GM23338 (cell line): ENCODE data around the gene CCRL2. TPM values are rescaled to one million over a fixed set of nuclear protein-coding genes. Genes with fewer than 3 reads are reported as not detected.

Source experiments
- ATAC-seq: fragments of 200-7000 bp; cut with Tn5 transposase; 3 replicates; pipeline ENCODE4 v1.9.1; 2020
- DNase-seq: peaks from one replicate; pipeline ENCODE4 v3.0.0-alpha.2; 2015; ENCODE audit warnings: low spot score
- H2AFZ ChIP-seq: fragments of 200-600 bp; sonication (generic); 2 replicates; pipeline ENCODE4 v1.8.0; 2016; ENCODE audit warnings: antibody characterized with exemption, mild to moderate bottlenecking, moderate library complexity
- H3F3A ChIP-seq: fragments of 200-600 bp; sonication (generic); replicated peaks from 2 replicates; pipeline ENCODE4 v1.8.0; 2017; ENCODE audit warnings: antibody characterized with exemption, mixed run types, low read depth
- H3K27ac ChIP-seq: fragments of 200-600 bp; sonication (generic); 2 replicates; pipeline ENCODE4 v1.6.1; 2016; ENCODE audit warnings: low read depth
- H3K27me3 ChIP-seq: fragments of 200-600 bp; sonication (generic); 2 replicates; pipeline ENCODE4 v1.8.0; 2016; ENCODE audit warnings: mild to moderate bottlenecking, mixed run types, moderate library complexity; ENCODE audit not compliant: insufficient read depth
- H3K36me3 ChIP-seq: fragments of 200-600 bp; sonication (generic); 2 replicates; pipeline ENCODE4 v1.8.0; 2016; ENCODE audit warnings: mild to moderate bottlenecking; ENCODE audit not compliant: insufficient read depth
- H3K4me1 ChIP-seq: fragments of 200-600 bp; sonication (generic); 2 replicates; pipeline ENCODE4 v1.8.0; 2016; ENCODE audit warnings: mild to moderate bottlenecking, moderate library complexity; ENCODE audit not compliant: insufficient read depth
- H3K4me2 ChIP-seq: fragments of 200-600 bp; sonication (generic); 2 replicates; pipeline ENCODE4 v1.7.1; 2017; ENCODE audit warnings: mixed run types
- H3K4me3 ChIP-seq: fragments of 200-600 bp; sonication (generic); 2 replicates; pipeline ENCODE4 v1.6.1; 2016; ENCODE audit warnings: mixed run types
- H3K79me2 ChIP-seq: fragments of 200-600 bp; sonication (generic); replicated peaks from 2 replicates; pipeline ENCODE4 v1.8.0; 2017; ENCODE audit warnings: mild to moderate bottlenecking; ENCODE audit not compliant: insufficient read depth
- H3K9me2 ChIP-seq: fragments of 200-600 bp; sonication (generic); 2 replicates; pipeline ENCODE4 v1.8.0; 2017; ENCODE audit not compliant: insufficient read depth
- H4K20me1 ChIP-seq: fragments of 200-600 bp; sonication (generic); replicated peaks from 2 replicates; pipeline ENCODE4 v1.8.0; 2017; ENCODE audit warnings: mild to moderate bottlenecking; ENCODE audit not compliant: insufficient read depth
- H3K27ac Mint-ChIP-seq: 2 replicates; pipeline ENCODE4 v1.8.0; 2020; ENCODE audit warnings: inconsistent platforms, mild to moderate bottlenecking, moderate library complexity, mixed read lengths
- H3K27me3 Mint-ChIP-seq: 3 replicates; pipeline ENCODE4 v1.8.0; 2022; ENCODE audit warnings: low read depth, mild to moderate bottlenecking, moderate library complexity, mixed read lengths, inconsistent platforms; ENCODE audit not compliant: insufficient read depth, poor library complexity
- H3K36me3 Mint-ChIP-seq: 3 replicates; pipeline ENCODE4 v1.8.0; 2021; ENCODE audit warnings: low read depth, mild to moderate bottlenecking, inconsistent platforms, moderate library complexity, mixed read lengths
- H3K4me1 Mint-ChIP-seq: 3 replicates; pipeline ENCODE4 v1.8.0; 2020; ENCODE audit warnings: mild to moderate bottlenecking, inconsistent platforms, mixed read lengths
- H3K4me3 Mint-ChIP-seq: 3 replicates; pipeline ENCODE4 v1.8.0; 2021; ENCODE audit warnings: moderate library complexity, mild to moderate bottlenecking, inconsistent platforms, mixed read lengths
- H3K9me3 Mint-ChIP-seq: 3 replicates; pipeline ENCODE4 v1.8.0; 2020; ENCODE audit warnings: moderate library complexity, mild to moderate bottlenecking, inconsistent platforms, mixed read lengths
- CREB1 ChIP-seq: fragments of 250-450 bp; sonication (Bioruptor Pico); IDR thresholded peaks from 2 replicates; pipeline ENCODE4 v1.5.0; 2020; ENCODE audit warnings: low read depth, mild to moderate bottlenecking, moderate library complexity
- CTCF ChIP-seq, 2 experiments: fragments of 200-600 bp in 1 of 2; sonication (generic) in 1 of 2; conservative IDR thresholded peaks; 2 replicates each; pipeline versions ENCODE4 v1.5.1 to v1.6.1; 2016 to 2017; ENCODE audit warnings: antibody characterized with exemption in 2 of 2, low read depth in 2 of 2, mild to moderate bottlenecking in 2 of 2, moderate library complexity in 1 of 2
- ETS1 ChIP-seq: IDR thresholded peaks from 2 replicates; pipeline ENCODE4 v1.6.1; 2016; ENCODE audit warnings: antibody characterized with exemption
- JUNB ChIP-seq: IDR thresholded peaks from one replicate; pipeline ENCODE4 v1.6.1; 2016; ENCODE audit warnings: antibody characterized with exemption; ENCODE audit not compliant: unreplicated experiment
- NANOG ChIP-seq: IDR thresholded peaks from 2 replicates; pipeline ENCODE4 v1.6.1; 2016; ENCODE audit warnings: antibody characterized with exemption, borderline replicate concordance
- POLR2AphosphoS5 ChIP-seq: IDR thresholded peaks from 2 replicates; pipeline ENCODE4 v1.6.1; 2016; ENCODE audit warnings: antibody characterized with exemption, low read depth
- STAT1 ChIP-seq: IDR thresholded peaks from one replicate; pipeline ENCODE4 v1.6.1; 2016; ENCODE audit warnings: antibody characterized with exemption; ENCODE audit not compliant: unreplicated experiment
- ZNF114 ChIP-seq: fragments of 250-450 bp; sonication (Bioruptor Pico); IDR thresholded peaks from 2 replicates; pipeline ENCODE4 v1.5.0; 2020; ENCODE audit warnings: mild to moderate bottlenecking, moderate library complexity
- ZNF462 ChIP-seq: fragments of 250-450 bp; sonication (Bioruptor Pico); IDR thresholded peaks from 2 replicates; pipeline ENCODE4 v1.5.0; 2020; ENCODE audit warnings: mild to moderate bottlenecking, moderate library complexity
- polyA plus RNA-seq: library from polyadenylated mRNA; unstranded; fragments of >200 nt; fragmentation: Nextera tagmentation; extraction: Ambion mirVana; gene quantifications from 2 replicates; pipeline ENCODE4 v1.2.1, GENCODE V29; 2016
- total RNA-seq: library from RNA; depleted of rRNA; stranded (reverse); fragments of >200 nt; shearing (Covaris generic); gene quantifications from 2 replicates; pipeline ENCODE4 v1.2.3, GENCODE V29; 2014

The CCRL2 gene
- total and polyA plus RNA-seq, 2 experiments from 2014 or later, result not detected

GRCh38 chr3:46416125-46416810 lies 9.2 kb downstream of the CCRL2 start:
- Histone ChIP-seq H3K27ac (no peak overlapping the region), H3F3A (no peaks in the 10 kb centered on the region), H2AFZ (no peak overlapping the region; the same call in 1 of the 2 replicates), H4K20me1 (no peaks in the 10 kb centered on the region), H3K4me3 (no peak overlapping the region), H3K36me3 (no peaks in the 10 kb centered on the region), H3K9me2 (no peaks in the 10 kb centered on the region), H3K4me1 (no peaks in the 10 kb centered on the region), H3K27me3 (no peaks in the 10 kb centered on the region), H3K79me2 (no peaks in the 10 kb centered on the region), H3K4me2 (no peak overlapping the region)
- no peak for DNase-seq
- H3K4me3 Mint-ChIP-seq, result no peak overlapping the region
- no peak overlapping the region for H3K27ac Mint-ChIP-seq
- TF ChIP-seq POLR2AphosphoS5 (no peak), ZNF114 (CRISPR knock-in tag) (no peak), CREB1 (CRISPR knock-in tag) (no peak), STAT1 (no peak)
- no peaks in the 10 kb centered on the region for H3K36me3 Mint-ChIP-seq
- H3K4me1 Mint-ChIP-seq, result peaks cover 17% of the 10 kb centered on the region; the same call in 2 of the 3 replicates
- no peak for ATAC-seq
- H3K9me3 Mint-ChIP-seq, result no peaks in the 10 kb centered on the region
- no peaks in the 10 kb centered on the region for H3K27me3 Mint-ChIP-seq

GRCh38 chr3:46416811-46417510 lies 9.9 kb downstream of the CCRL2 start:
- H3K27ac Mint-ChIP-seq, result no peak overlapping the region
- H3K27me3 ChIP-seq, result no peaks in the 10 kb centered on the region
- no peaks in the 10 kb centered on the region for H3K36me3 Mint-ChIP-seq
- no peak overlapping the region for H3K4me3 Mint-ChIP-seq
- no peak overlapping the region for H3K4me2 ChIP-seq
- no peaks in the 10 kb centered on the region for H3K4me1 ChIP-seq
- no peaks in the 10 kb centered on the region for H3K9me2 ChIP-seq
- H3K9me3 Mint-ChIP-seq, result no peaks in the 10 kb centered on the region
- no peak overlapping the region; the same call in 1 of the 2 replicates for H2AFZ ChIP-seq
- H3K4me1 Mint-ChIP-seq, result peaks cover 17% of the 10 kb centered on the region; the same call in 2 of the 3 replicates
- no peak overlapping the region for H3K27ac ChIP-seq
- H3K79me2 ChIP-seq, result no peaks in the 10 kb centered on the region
- DNase-seq (no peak), ATAC-seq (no peak)
- H3K4me3 ChIP-seq, result no peak overlapping the region
- H4K20me1 ChIP-seq, result no peaks in the 10 kb centered on the region
- H3F3A ChIP-seq, result no peaks in the 10 kb centered on the region
- no peaks in the 10 kb centered on the region for H3K27me3 Mint-ChIP-seq
- H3K36me3 ChIP-seq, result no peaks in the 10 kb centered on the region
- TF ChIP-seq NANOG, result no peak
- no peak for TF ChIP-seq ZNF462
- no peak for TF ChIP-seq CTCF (conservative IDR thresholded peaks at IDR 0.05; ENCODE audit: low read depth in 2 of 2)
- TF ChIP-seq CREB1 (CRISPR knock-in tag), result no peak
- no peak for TF ChIP-seq POLR2AphosphoS5
- no peak for TF ChIP-seq STAT1
- TF ChIP-seq ZNF114 (CRISPR knock-in tag), result no peak
- TF ChIP-seq JUNB, result no peak
- no peak for TF ChIP-seq ETS1
